ENCODE measurements around the gene HOXB5. TPM values are rescaled to one million over a fixed set of nuclear protein-coding genes. Genes with fewer than 3 reads are reported as not detected.

Gene HOXB5
- total RNA-seq, 1 donor from 2014 or later, result not detected

DNA sequence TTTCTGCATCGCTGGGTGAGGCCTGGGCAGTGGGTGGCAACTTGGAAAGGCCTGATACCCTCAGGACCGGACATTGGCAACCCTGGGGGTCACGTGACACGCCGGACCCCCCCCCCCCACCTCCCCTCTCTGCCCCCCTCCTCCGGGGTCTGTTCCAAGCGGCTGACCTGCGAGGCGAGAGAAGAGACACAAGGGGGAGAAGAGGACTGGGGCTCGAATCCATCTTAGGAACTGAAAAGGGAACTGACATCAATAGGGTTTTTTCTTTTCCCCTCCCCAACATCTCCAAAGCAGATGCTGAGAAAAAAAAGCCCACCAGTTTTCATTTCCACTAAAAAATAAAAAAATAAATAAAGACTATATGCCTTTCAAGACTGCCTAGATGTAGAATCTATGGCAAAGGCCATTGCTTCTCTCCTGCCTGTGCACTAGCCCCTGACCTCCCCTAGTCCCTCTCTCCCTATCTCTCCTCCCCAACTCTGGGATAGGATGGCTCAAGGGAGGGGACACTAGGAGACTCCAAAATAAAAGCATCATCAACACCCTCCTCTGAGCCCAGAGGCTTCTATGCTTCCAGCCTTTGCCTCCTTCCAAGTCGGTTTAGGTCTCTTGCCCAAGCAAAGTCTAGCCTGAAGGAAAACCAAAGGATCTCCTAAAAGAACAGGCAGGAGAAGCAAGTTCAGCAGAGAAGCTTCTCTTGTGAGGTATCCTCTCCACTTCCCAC is 41.0 kb downstream of the HOXB5 start:
- H3K4me1 ChIP-seq (ENCODE audit: insufficient read depth, low read length), result peaks cover 37% of the 10 kb centered on the region
- H3K27ac ChIP-seq (ENCODE audit: low read depth, low read length), result peak overlapping the region; percentile 70
- no peak overlapping the region for H3K27ac Mint-ChIP-seq (ENCODE audit: unreplicated experiment)
- no peak for TF ChIP-seq EZH2 (IDR thresholded peaks at IDR 0.05; ENCODE audit: insufficient read depth, low read length)
- TF ChIP-seq, protein P1, sequence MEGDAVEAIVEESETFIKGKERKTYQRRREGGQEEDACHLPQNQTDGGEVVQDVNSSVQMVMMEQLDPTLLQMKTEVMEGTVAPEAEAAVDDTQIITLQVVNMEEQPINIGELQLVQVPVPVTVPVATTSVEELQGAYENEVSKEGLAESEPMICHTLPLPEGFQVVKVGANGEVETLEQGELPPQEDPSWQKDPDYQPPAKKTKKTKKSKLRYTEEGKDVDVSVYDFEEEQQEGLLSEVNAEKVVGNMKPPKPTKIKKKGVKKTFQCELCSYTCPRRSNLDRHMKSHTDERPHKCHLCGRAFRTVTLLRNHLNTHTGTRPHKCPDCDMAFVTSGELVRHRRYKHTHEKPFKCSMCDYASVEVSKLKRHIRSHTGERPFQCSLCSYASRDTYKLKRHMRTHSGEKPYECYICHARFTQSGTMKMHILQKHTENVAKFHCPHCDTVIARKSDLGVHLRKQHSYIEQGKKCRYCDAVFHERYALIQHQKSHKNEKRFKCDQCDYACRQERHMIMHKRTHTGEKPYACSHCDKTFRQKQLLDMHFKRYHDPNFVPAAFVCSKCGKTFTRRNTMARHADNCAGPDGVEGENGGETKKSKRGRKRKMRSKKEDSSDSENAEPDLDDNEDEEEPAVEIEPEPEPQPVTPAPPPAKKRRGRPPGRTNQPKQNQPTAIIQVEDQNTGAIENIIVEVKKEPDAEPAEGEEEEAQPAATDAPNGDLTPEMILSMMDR (IDR thresholded peaks at IDR 0.05; ENCODE audit: insufficient read depth, low read depth, low read length), result no peak
- H3K27me3 ChIP-seq (ENCODE audit: insufficient read depth, low read length), result peaks cover 59% of the 10 kb centered on the region
- peaks cover 83% of the 10 kb centered on the region for H3K27me3 Mint-ChIP-seq (ENCODE audit: low read depth, unreplicated experiment)
- H3K36me3 ChIP-seq (ENCODE audit: insufficient read depth, low read length), result no peaks in the 10 kb centered on the region
- H3K36me3 Mint-ChIP-seq (ENCODE audit: low read depth, unreplicated experiment), result peaks cover 3% of the 10 kb centered on the region
- H2AFZ ChIP-seq (ENCODE audit: low read depth, low read length), result no peak overlapping the region
- H4K20me1 ChIP-seq (ENCODE audit: insufficient read depth, low read length), result no peaks in the 10 kb centered on the region
- peak overlapping the region; percentile 88 for H3K4me2 ChIP-seq (ENCODE audit: low read length)
- peak overlapping the region; percentile 54 for H3K4me3 Mint-ChIP-seq (ENCODE audit: unreplicated experiment)
- no peaks in the 10 kb centered on the region for H3K9me3 ChIP-seq (ENCODE audit: insufficient read depth, low read depth, low read length)
- no peak overlapping the region for H3K4me3 ChIP-seq (ENCODE audit: insufficient read depth, low read depth, low read length)
- peak overlapping the region; percentile 83 for H3K9ac ChIP-seq (ENCODE audit: low read length)
- peaks cover 2% of the 10 kb centered on the region for H3K4me1 Mint-ChIP-seq (ENCODE audit: low read depth, unreplicated experiment)
- peak; percentile 53 for DNase-seq (ENCODE audit: low read depth)
- H3K9me3 Mint-ChIP-seq (ENCODE audit: unreplicated experiment), result peaks cover 10% of the 10 kb centered on the region
- FAIRE-seq, result no peak
- peaks cover 78% of the 10 kb centered on the region for H3K79me2 ChIP-seq (ENCODE audit: insufficient read depth, low read length)

DNA sequence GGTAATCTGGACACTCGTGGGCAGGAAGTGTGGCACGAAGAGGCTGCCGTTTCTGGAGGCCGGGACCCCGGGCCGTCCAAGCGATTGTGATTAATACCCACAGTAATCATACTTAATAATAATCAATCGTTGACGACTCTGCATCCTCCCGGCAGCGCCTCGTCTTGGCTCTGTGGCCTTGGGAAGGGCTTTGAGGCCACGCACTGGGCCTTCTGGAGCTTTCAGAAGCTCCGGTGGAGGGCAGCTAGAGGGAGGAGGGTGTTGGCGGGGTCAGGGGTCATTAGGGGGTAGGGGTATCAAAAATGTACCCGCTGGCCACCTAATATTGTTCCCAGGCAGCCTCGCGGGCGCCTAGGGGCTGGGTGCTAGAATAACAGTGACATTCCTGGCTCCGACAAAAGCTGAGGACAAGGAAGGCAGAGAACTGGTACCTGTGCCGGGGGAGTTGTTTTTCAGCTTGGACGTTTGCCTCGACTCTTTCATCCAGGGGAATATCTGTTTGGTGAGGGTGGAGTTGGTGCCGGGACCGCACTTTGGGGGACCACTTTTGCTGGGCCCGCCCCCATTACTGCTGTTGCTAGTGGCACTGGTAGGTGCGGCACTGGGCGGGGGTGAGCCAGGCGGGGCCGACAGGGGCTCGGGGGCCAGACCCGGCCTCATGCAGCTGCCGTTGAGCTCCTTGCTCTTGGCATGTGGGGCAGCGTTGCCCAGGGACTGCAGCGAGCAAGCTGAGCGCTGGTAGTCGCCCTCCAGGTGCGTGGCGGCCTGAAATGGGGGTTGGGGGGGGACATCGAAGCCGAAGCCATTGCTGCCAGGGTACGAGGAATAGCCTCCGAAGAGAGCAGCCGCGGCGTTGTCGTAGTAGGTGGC is 41.7 kb downstream of the HOXB5 start:
- Histone ChIP-seq H3K36me3 (ENCODE audit: insufficient read depth, low read length) (no peaks in the 10 kb centered on the region), H3K4me2 (ENCODE audit: low read length) (peak overlapping the region; percentile 71), H3K27me3 (ENCODE audit: insufficient read depth, low read length) (peaks cover 59% of the 10 kb centered on the region), H3K9me3 (ENCODE audit: insufficient read depth, low read depth, low read length) (no peaks in the 10 kb centered on the region), H3K27ac (ENCODE audit: low read depth, low read length) (peak overlapping the region; percentile 70), H3K9ac (ENCODE audit: low read length) (peak overlapping the region; percentile 63), H2AFZ (ENCODE audit: low read depth, low read length) (no peak overlapping the region), H3K4me1 (ENCODE audit: insufficient read depth, low read length) (peaks cover 36% of the 10 kb centered on the region), H3K4me3 (ENCODE audit: insufficient read depth, low read depth, low read length) (no peak overlapping the region), H4K20me1 (ENCODE audit: insufficient read depth, low read length) (no peaks in the 10 kb centered on the region), H3K79me2 (ENCODE audit: insufficient read depth, low read length) (peaks cover 76% of the 10 kb centered on the region)
- FAIRE-seq (no peak), DNase-seq (ENCODE audit: low read depth) (peak; percentile 26)
- Mint-ChIP-seq H3K4me3 (ENCODE audit: unreplicated experiment) (no peak overlapping the region), H3K27me3 (ENCODE audit: low read depth, unreplicated experiment) (peaks cover 83% of the 10 kb centered on the region), H3K27ac (ENCODE audit: unreplicated experiment) (no peak overlapping the region), H3K9me3 (ENCODE audit: unreplicated experiment) (peaks cover 10% of the 10 kb centered on the region), H3K36me3 (ENCODE audit: low read depth, unreplicated experiment) (peaks cover 3% of the 10 kb centered on the region), H3K4me1 (ENCODE audit: low read depth, unreplicated experiment) (peaks cover 2% of the 10 kb centered on the region)
- TF ChIP-seq, protein P1 (IDR thresholded peaks at IDR 0.05; ENCODE audit: insufficient read depth, low read depth, low read length), result no peak
- peak; percentile 61 for TF ChIP-seq EZH2 (IDR thresholded peaks at IDR 0.05; ENCODE audit: insufficient read depth, low read length)
